Lung (tissue), 12 donors: ENCODE results near the gene PLA2G4E. TPM values are rescaled to one million over a fixed set of nuclear protein-coding genes. Genes with fewer than 3 reads are reported as not detected.

ENCODE experiments used
- ATAC-seq: fragments of 200-7000 bp; cut with Tn5 transposase; one replicate; pipeline ENCODE4 v1.9.1; 2020; ENCODE audit warnings: moderate number of reproducible peaks; ENCODE audit not compliant: insufficient read depth, low FRiP score
- DNase-seq, 3 donors: peaks; one replicate each; pipeline ENCODE4 v3.0.0-alpha.2; 2013 to 2017
- H3K27ac ChIP-seq, 2 donors: one replicate each; pipeline ENCODE4 v1.5.1; 2013; ENCODE audit warnings: mild to moderate bottlenecking in 2 of 2, moderate library complexity in 2 of 2, control low read depth in 1 of 2, inconsistent platforms in 1 of 2, low read depth in 1 of 2, low read length in 1 of 2
- H3K27me3 ChIP-seq, 3 donors: one replicate each; pipeline ENCODE4 v1.5.1; 2013; ENCODE audit warnings: low read length in 2 of 3; ENCODE audit not compliant: control insufficient read depth in 3 of 3, insufficient read depth in 3 of 3
- H3K36me3 ChIP-seq, 4 donors: one replicate each; pipeline ENCODE4 v1.5.1; 2013; ENCODE audit warnings: low read length in 4 of 4, mild to moderate bottlenecking in 1 of 4, moderate library complexity in 1 of 4; ENCODE audit not compliant: control insufficient read depth in 4 of 4, insufficient read depth in 4 of 4
- H3K4me1 ChIP-seq, 5 donors: one replicate each; pipeline ENCODE4 v1.5.1; 2013; ENCODE audit warnings: low read length in 5 of 5, mild to moderate bottlenecking in 2 of 5, moderate library complexity in 1 of 5; ENCODE audit not compliant: control insufficient read depth in 5 of 5, insufficient read depth in 5 of 5
- H3K4me3 ChIP-seq: one replicate; pipeline ENCODE4 v1.5.1; 2013; ENCODE audit warnings: mild to moderate bottlenecking, control low read depth, moderate library complexity
- H3K9ac ChIP-seq, 2 donors: one replicate each; pipeline ENCODE4 v1.5.1; 2013; ENCODE audit warnings: low read length in 2 of 2, control low read depth in 1 of 2; ENCODE audit not compliant: insufficient read depth in 1 of 2
- H3K9me3 ChIP-seq, 4 donors: one replicate each; pipeline ENCODE4 v1.5.1; 2013; ENCODE audit warnings: low read length in 3 of 4, mild to moderate bottlenecking in 1 of 4, moderate library complexity in 1 of 4; ENCODE audit not compliant: control insufficient read depth in 4 of 4, insufficient read depth in 3 of 4
- CTCF ChIP-seq: IDR thresholded peaks from 2 replicates; pipeline ENCODE4 v1.5.1; 2012; ENCODE audit warnings: mild to moderate bottlenecking; ENCODE audit errors: control extremely low read depth, extremely low read depth
- WGBS, 2 donors: extraction: QIAGEN DNeasy Blood & Tissue Kit; methylation state at CpG; one replicate each; pipeline ENCODE4 v1.1.7; 2013; 5-methylcytosine and 5-hydroxymethylcytosine counted together
- polyA plus RNA-seq, 2 donors: library from polyadenylated mRNA; stranded (reverse); fragments of 200-250 nt; gene quantifications; one replicate each; pipeline ENCODE4 v1.2.1, GENCODE V29; 2013
- total RNA-seq, 2 donors: library from RNA; depleted of rRNA in 1 of 2; stranded (reverse); fragments of >200 nt in 1 of 2; gene quantifications; one replicate each; pipeline ENCODE4 v1.2.1, GENCODE V29; 2014 to 2021
- donor health status: control.
- donor health status: control.
- donor health status: Bipolar disorder and iron deficiency.
- donor health status: healthy.
- donor health status: DM: yes; HTN: yes; CAD: no.

Gene PLA2G4E
- total and polyA plus RNA-seq, 4 donors: 0.38 to 1.7 (median 1.7) TPM; not detected in 1

- 77 to 89% methylated on average over 2 of the region's 2 CpGs for WGBS, 2 donors
- Histone ChIP-seq H3K27me3 (no peaks in the 10 kb centered on the region), H3K36me3 (no peaks in the 10 kb centered on the region), H3K9me3 (no peaks in the 10 kb centered on the region), H3K27ac (no peak overlapping the region), H3K4me1 (peaks cover 0 to 15% (median 4%) of the 10 kb centered on the region in 5 donors), H3K9ac (no peak overlapping the region), H3K4me3 (no peak overlapping the region)
- TF ChIP-seq CTCF: no peak
- ATAC-seq (peak; percentile 36), DNase-seq (no peak)
Observed at GRCh38 chr15:42046597-42046996, 25.8 kb upstream of the PLA2G4E start.

- Histone ChIP-seq H3K4me1 (peaks cover 0 to 7% (median 0%) of the 10 kb centered on the region in 5 donors), H3K36me3 (no peaks in the 10 kb centered on the region), H3K27me3 (no peaks in the 10 kb centered on the region), H3K4me3 (no peak overlapping the region), H3K9me3 (no peaks in the 10 kb centered on the region), H3K27ac (no peak overlapping the region), H3K9ac (no peak overlapping the region)
- ATAC-seq: no peak
- WGBS, 2 donors: 47 to 78% methylated on average over 8 of the region's 8 CpGs
- no peak for TF ChIP-seq CTCF
- DNase-seq: no peak
Observed at GRCh38 chr15:42045211-42045615, 24.4 kb upstream of the PLA2G4E start.

- TF ChIP-seq CTCF: no peak
Observed at GRCh38 chr15:42042602-42043400, 22.0 kb upstream of the PLA2G4E start.

More at GRCh38 chr15:42042602-42043400, 22.0 kb upstream of the PLA2G4E start:
- DNase-seq (no peak), ATAC-seq (no peak)
- Histone ChIP-seq H3K4me1 (peaks cover 0 to 7% (median 0%) of the 10 kb centered on the region in 5 donors), H3K9me3 (peaks cover 0 to 1% (median 0%) of the 10 kb centered on the region in 4 donors), H3K27me3 (no peaks in the 10 kb centered on the region), H3K9ac (no peak overlapping the region), H3K4me3 (no peak overlapping the region), H3K36me3 (no peaks in the 10 kb centered on the region), H3K27ac (no peak overlapping the region)
- 84 to 86% methylated on average over 5 of the region's 5 CpGs for WGBS, 2 donors
